ENCODE data around the gene OR10H1.
"Not testable (repeated sequence)": the region's sequence is repeated elsewhere in the genome, so short reads cannot be mapped to it uniquely, and the experiment has no call there.

OR10H1 gene

DNA sequence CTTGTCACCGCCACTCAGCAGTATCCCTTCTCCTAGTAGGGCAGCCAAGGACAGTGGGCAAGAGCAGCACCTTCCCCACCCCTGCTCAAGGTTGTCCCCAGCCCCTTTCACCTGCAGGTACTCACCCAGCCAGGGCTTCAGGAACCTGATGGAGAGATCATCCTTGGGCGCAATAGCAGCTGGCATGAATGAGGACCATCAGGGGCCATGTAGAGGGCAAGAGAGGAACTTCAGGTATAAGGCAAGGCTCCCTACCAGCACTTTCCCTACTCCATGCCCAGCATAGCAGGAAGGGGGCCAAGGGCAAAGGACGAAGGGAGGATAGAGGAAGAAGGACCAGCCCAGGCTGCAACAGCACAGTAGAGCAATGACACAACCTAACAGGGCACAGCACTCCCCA lies 41.3 kb downstream of the OR10H1 start:
- not testable (repeated sequence) for DNase-seq (ENCODE audit: low spot score)

DNA sequence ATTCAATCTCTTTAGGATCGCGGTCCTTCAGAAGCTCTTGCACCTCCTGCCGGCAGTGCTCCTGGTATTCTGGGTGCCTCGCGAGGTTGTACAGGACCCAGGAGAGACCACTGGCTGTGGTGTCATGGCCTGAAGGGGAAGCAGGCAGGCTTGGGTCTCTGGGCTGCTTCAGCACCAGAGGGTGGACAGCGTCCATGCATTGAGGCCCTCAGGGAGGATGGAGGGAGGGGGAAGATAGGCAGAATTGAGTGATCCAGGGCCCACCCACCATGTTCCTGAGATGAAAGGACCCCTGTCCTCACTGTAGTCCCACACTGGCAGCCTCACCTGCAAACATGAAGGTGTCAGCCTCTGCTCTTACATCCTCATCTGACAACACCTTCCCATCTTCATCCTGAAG lies 45.9 kb downstream of the OR10H1 start:
- no peak for DNase-seq (ENCODE audit: low spot score)

- no peak for DNase-seq (ENCODE audit: low spot score)
Observed at GRCh38 chr19:15759962-15760565, 55.4 kb downstream of the OR10H1 start.

- DNase-seq (ENCODE audit: low spot score): no peak
Observed at GRCh38 chr19:15758379-15758778, 57.1 kb downstream of the OR10H1 start.

Data from SW480 (cell line).